Measurements from ENCODE around the gene TFPI. TPM values are rescaled to one million over a fixed set of nuclear protein-coding genes. Genes with fewer than 3 reads are reported as not detected.

TFPI gene
- total RNA-seq, 1 experiment from 2014 or later = 16.0 TPM

- Histone ChIP-seq H3K27ac (ENCODE audit: low read length) (no peak overlapping the region), H3K4me3 (ENCODE audit: low read length) (no peak overlapping the region), H3K36me3 (ENCODE audit: low read depth, low read length) (no peaks in the 10 kb centered on the region), H4K20me1 (ENCODE audit: low read length) (no peaks in the 10 kb centered on the region), H3K9me3 (ENCODE audit: low read length) (no peaks in the 10 kb centered on the region), H3K4me2 (ENCODE audit: low read length) (no peak overlapping the region), H3K79me2 (ENCODE audit: low read length) (no peaks in the 10 kb centered on the region), H3K4me1 (ENCODE audit: insufficient read depth, low read length) (peaks cover 30% of the 10 kb centered on the region), H3K9me2 (replicated peaks; ENCODE audit: low read length) (no peaks in the 10 kb centered on the region), H3K27me3 (ENCODE audit: low read length) (no peaks in the 10 kb centered on the region), H3F3A (ENCODE audit: low read length, unreplicated experiment) (no peaks in the 10 kb centered on the region), H3K9ac (ENCODE audit: low read length) (no peak overlapping the region), H2AFZ (ENCODE audit: low read length) (no peak overlapping the region)
- POLR2A ChIA-PET (ENCODE audit: unreplicated experiment) = interaction anchor here (0.9 kb wide), 1 partner anchor 63 kb away, joined by 6 read pairs; no protein-coding TSS in a partner anchor
- ATAC-seq (no peak), DNase-seq (no peak)
- intact Hi-C loops (cut with micrococcal nuclease) = no loop called here
- no TSS peak for BruUV-seq (replicated peaks)
- CTCF ChIA-PET = no interaction called here
- TF ChIP-seq EZH2phosphoT487 (IDR thresholded peaks at IDR 0.05; ENCODE audit: borderline replicate concordance, low read length) (no peak), EZH2 (IDR thresholded peaks at IDR 0.05; ENCODE audit: low read length, unreplicated experiment) (no peak), CTCF (conservative IDR thresholded peaks at IDR 0.05; ENCODE audit: low read depth, low read length) (no peak)
These were observed 47.8 kb downstream of the TFPI start for GRCh38 chr2:187506416-187506815.

GRCh38 chr2:187505065-187505672 is 49.1 kb downstream of the TFPI start:
- no peaks in the 10 kb centered on the region for H3K27me3 ChIP-seq (ENCODE audit: low read length)
- H3K4me1 ChIP-seq (ENCODE audit: insufficient read depth, low read length) = peaks cover 39% of the 10 kb centered on the region
- ChIA-PET CTCF (no interaction called here), POLR2A (ENCODE audit: unreplicated experiment) (interaction anchor here (0.9 kb wide), 1 partner anchor 64 kb away, joined by 6 read pairs; no protein-coding TSS in a partner anchor)
- no peaks in the 10 kb centered on the region for H3K36me3 ChIP-seq (ENCODE audit: low read depth, low read length)
- intact Hi-C loops (cut with micrococcal nuclease) = no loop called here
- no TSS peak for BruUV-seq (replicated peaks)
- H3K27ac ChIP-seq (ENCODE audit: low read length) = no peak overlapping the region
- ATAC-seq = no peak
- no peaks in the 10 kb centered on the region for H4K20me1 ChIP-seq (ENCODE audit: low read length)
- TF ChIP-seq EZH2 (IDR thresholded peaks at IDR 0.05; ENCODE audit: low read length, unreplicated experiment) (no peak), CTCF (conservative IDR thresholded peaks at IDR 0.05; ENCODE audit: low read depth, low read length) (no peak), EZH2phosphoT487 (IDR thresholded peaks at IDR 0.05; ENCODE audit: borderline replicate concordance, low read length) (no peak)
- no peaks in the 10 kb centered on the region for H3F3A ChIP-seq (ENCODE audit: low read length, unreplicated experiment)
- DNase-seq = no peak
- H3K4me2 ChIP-seq (ENCODE audit: low read length) = no peak overlapping the region
- no peaks in the 10 kb centered on the region for H3K9me2 ChIP-seq (replicated peaks; ENCODE audit: low read length)
- H2AFZ ChIP-seq (ENCODE audit: low read length) = no peak overlapping the region
- H3K9me3 ChIP-seq (ENCODE audit: low read length) = no peaks in the 10 kb centered on the region
- H3K79me2 ChIP-seq (ENCODE audit: low read length) = no peaks in the 10 kb centered on the region
- no peak overlapping the region for H3K9ac ChIP-seq (ENCODE audit: low read length)
- no peak overlapping the region for H3K4me3 ChIP-seq (ENCODE audit: low read length)

GRCh38 chr2:187504312-187504921 is 49.8 kb downstream of the TFPI start:
- Histone ChIP-seq H3K27me3 (ENCODE audit: low read length) (no peaks in the 10 kb centered on the region), H3K9ac (ENCODE audit: low read length) (0 out of 2 replicates have a peak overlapping the region, but pooled peaks have one; percentile 1), H3K27ac (ENCODE audit: low read length) (peak overlapping the region; percentile 30), H3K4me3 (ENCODE audit: low read length) (no peak overlapping the region), H4K20me1 (ENCODE audit: low read length) (no peaks in the 10 kb centered on the region), H3K4me1 (ENCODE audit: insufficient read depth, low read length) (peaks cover 41% of the 10 kb centered on the region), H3K9me3 (ENCODE audit: low read length) (no peaks in the 10 kb centered on the region), H2AFZ (ENCODE audit: low read length) (peak overlapping the region; percentile 13; the same call in 1 of the 2 replicates), H3K36me3 (ENCODE audit: low read depth, low read length) (no peaks in the 10 kb centered on the region), H3K9me2 (replicated peaks; ENCODE audit: low read length) (no peaks in the 10 kb centered on the region), H3F3A (ENCODE audit: low read length, unreplicated experiment) (no peaks in the 10 kb centered on the region), H3K4me2 (ENCODE audit: low read length) (no peak overlapping the region), H3K79me2 (ENCODE audit: low read length) (no peaks in the 10 kb centered on the region)
- ChIA-PET POLR2A (ENCODE audit: unreplicated experiment) (no interaction called here), CTCF (no interaction called here)
- intact Hi-C loops (cut with micrococcal nuclease) = loop anchor here (5.0 kb wide), 1 partner anchor 788 kb away; the partner anchor contains the start of gene GULP1
- no peak for TF ChIP-seq CTCF (conservative IDR thresholded peaks at IDR 0.05; ENCODE audit: low read depth, low read length)
- no peak for TF ChIP-seq EZH2 (IDR thresholded peaks at IDR 0.05; ENCODE audit: low read length, unreplicated experiment)
- TF ChIP-seq EZH2phosphoT487 (IDR thresholded peaks at IDR 0.05; ENCODE audit: borderline replicate concordance, low read length) = no peak
- DNase-seq (no peak), ATAC-seq (no peak)
- no TSS peak for BruUV-seq (replicated peaks)

Data from PC-3 (cell line).